Activated CD8-positive, alpha-beta memory T cell treated with anti-CD3 and anti-CD28 coated beads, Interleukin-2, amount 50 U/mL, for 4 hours (primary cell): Measurements from ENCODE around the gene OR8S1.
A peak's percentile ranks its signal among the peaks of the same experiment; 100 is the strongest.
"Not testable (repeated sequence)": the region's sequence is repeated elsewhere in the genome, so short reads cannot be mapped to it uniquely, and the experiment has no call there.

Experiments
- DNase-seq: peaks from one replicate; pipeline ENCODE4 v3.0.0-alpha.2; 2020

The OR8S1 gene, protein sequence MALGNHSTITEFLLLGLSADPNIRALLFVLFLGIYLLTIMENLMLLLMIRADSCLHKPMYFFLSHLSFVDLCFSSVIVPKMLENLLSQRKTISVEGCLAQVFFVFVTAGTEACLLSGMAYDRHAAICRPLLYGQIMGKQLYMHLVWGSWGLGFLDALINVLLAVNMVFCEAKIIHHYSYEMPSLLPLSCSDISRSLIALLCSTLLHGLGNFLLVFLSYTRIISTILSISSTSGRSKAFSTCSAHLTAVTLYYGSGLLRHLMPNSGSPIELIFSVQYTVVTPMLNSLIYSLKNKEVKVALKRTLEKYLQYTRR

DNA sequence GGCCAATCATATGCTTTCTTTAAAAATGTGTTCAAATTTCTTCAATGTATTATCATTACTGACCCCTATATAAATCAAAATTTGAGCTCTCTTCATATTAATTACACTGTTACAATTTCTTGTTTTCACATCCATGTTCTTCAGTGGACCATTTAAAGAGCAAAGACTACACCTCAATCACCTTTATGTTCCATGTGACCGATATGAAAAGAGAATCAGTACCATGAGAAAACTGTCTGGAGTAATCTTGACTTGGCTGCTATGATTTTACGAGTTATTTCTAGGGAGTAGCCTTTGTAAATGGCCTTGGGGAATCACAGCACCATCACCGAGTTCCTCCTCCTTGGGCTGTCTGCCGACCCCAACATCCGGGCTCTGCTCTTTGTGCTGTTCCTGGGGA, at the start of gene OR8S1:
OR8S1 (plus strand) TSS at position 301 of the 400 bp plus-strand sequence; CDS start at position 301, 0 bp downstream.
- no peak for DNase-seq

DNA sequence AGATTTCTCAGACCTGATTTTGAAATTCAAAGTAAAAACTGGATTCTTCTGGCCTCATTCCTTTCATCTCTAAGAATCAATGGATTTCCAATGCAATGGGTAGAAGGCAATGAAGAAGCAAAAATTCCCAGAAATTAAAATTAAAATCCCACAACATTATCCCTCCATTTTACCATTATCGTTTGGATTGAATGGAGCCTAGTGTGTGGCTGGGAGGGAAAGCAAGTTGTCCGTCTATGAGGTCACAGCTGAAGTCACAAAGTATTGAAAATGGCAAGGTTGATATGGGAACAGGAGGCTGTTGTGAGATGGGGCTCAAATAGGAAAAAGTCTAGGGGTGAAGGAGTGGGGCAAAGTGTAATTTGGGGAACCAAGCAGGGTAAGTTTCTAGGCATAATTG, 43.2 kb upstream of the OR8S1 start, which contains the start of gene C12orf54:
C12orf54 (plus strand) TSS at position 301 of the 400 bp plus-strand sequence. CDS start 799 bp downstream, outside the sequence.
- no peak for DNase-seq

DNA sequence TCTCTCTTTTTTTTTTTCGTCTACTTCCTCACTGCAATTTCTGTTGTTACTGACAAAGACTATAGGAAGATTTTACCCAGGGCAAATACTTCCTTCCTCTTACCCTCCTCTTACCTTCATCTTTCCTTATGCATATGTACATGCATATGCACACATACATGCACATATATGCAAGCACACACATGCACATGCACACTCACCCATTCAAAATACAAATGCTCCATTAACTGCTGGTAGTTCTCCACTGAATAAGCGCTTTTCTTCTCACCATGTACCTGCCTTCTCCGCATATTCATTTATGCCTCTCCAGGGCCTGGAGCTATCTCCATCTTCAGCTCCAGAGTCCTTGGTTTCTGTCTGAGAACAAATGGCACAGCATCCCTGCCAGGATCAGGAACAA, 42.5 kb upstream of the OR8S1 start:
- no peak for DNase-seq

DNA sequence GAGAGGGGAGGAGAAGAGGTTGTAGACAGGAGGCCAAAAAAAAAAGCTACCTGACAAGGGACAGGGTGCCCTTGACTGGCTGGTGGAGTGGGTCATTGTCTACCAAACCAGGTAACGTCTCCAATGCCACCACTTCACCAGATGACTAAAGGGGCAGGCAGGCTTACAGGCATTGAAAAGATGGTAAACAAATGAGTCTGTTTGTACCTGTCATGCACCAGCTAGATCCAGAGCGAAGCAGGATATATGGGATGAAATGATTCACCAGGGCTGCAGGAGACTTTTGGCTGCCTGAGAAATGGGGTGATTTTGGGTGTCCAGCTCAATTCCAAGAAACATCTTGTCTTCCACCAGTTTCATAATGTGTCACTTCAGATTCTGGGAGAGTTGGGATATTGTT, 39.2 kb upstream of the OR8S1 start:
- DNase-seq: no peak

DNA sequence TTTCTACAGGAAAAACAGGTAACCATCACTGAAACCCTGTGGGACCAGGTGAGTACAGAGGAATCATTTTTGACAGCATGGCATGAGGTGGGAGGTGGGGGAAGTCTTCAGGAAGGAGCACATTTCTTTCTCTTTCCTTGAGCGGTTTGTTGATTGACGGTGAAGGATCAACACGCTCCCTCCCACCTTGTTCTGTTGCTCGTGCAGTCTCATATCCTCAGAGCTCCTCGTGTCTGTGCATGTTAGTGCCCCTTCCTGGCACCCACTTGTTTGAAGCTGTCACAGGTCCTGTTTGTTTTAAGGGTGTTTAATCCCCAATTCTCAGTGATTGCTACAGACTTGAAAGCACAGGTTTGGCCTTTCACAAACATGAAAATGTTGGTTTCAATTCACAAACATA, 38.8 kb upstream of the OR8S1 start:
- DNase-seq: no peak

DNA sequence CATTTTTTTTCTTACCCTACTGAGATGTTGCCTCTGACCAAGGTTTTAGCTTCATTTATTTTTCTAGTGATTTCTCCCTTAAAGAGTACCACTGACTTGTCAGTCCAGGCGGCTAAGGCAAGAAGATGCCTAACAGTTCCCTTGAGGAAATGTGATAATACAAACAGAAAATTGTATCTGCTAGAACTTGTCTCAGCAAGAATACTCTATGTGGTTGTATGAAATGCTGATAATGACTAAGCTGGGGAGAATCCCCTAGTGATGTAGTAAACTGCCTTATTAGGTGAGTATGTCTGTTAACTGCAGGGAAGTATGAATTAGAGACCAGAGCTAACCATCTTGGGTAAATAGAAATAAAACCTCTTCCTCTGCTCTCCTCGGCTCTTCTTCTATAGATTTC, 36.4 kb upstream of the OR8S1 start:
- no peak for DNase-seq

DNA sequence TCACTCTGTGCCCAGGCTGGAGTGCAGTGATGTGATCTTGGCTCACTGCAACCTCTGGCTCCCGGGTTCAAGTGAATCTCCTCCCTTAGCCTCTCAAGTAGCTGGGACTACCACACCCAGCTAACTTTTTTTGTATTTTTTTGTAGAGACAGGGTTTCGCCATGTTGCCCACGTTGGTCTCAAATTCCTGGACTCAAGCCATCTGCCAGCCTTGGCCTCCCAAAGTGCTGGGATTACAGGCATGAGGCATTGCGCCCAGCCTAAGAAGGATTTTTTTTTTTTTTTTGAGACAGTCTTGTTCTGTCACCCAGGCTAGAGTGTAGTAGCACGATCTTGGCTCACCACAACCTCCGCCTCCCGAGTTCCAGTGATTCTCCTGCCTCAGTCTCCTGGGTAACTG, 36.0 kb upstream of the OR8S1 start:
- DNase-seq: not testable (repeated sequence)

DNA sequence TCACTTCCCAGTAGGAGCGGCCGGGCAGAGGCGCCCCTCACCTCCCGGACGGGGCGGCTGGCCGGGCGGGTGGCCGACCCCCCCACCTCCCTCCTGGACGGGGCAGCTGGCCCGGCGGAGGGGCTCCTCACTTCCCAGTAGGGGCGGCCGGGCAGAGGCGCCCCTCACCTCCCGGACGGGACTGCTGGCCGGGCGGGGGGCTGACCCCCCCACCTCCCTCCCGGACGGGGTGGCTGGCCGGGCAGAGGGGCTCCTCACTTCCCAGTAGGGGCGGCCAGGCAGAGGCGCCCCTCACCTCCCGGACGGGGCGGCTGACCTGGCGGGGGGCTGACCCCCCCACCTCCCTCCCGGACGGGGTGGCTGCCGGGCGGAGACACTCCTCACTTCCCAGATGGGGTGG, 25.2 kb upstream of the OR8S1 start:
- not testable (repeated sequence) for DNase-seq

DNA sequence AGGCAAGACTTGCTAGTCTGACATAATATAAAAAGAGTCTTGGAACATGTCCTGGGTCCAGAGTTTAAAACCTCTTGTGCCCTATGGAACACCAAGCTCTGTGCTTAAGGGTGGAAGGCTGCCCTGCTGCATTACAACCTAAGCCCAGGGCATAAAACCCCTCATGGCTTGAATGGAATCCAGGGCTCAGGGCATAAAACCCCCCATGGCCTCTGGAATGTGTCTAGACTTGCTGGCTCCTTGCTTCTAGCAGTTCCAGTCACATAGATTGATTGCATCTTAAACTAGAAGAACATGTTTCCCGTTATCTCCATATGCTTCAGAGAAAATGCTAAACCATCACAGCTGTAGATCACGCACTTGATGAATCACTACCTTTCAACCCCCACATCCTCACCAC, 18.6 kb upstream of the OR8S1 start:
- DNase-seq: not testable (repeated sequence)

DNA sequence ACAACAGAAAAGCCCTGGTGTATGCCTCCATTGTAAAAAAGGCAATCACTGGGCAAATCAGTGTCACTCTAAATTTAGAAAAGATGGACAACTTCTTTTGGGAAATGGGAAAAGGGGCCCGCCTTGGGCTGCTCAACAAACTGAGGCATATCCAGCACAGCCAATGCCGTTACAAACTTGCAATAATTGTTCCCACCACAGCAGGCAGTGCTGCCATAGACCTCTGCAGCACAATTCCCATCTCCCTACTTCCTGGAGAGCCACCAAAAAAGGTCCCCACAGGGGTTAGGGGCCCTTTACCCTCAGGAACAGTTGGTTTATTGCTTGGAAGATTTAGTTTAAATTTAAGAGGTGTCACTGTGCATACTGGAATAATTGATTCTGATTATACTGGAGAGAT, 16.4 kb upstream of the OR8S1 start:
- no peak for DNase-seq

DNA sequence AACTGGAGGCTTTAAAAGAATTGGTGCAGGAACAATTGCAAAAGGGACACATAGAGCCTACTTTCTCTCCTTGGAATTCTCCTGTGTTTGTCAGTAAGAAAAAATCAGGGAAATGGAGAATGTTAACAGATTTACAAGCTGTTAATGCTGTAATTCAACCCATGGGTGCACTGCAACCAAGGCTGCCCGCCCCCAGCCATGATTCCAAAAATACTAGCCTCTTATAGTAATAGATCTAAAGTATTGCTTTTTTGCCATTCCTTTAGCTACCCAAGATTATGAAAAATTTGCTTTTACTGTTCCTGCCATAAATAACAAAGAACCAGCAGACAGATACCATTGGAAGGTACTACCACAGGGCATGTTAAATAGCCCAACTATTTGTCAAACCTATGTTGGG, 15.3 kb upstream of the OR8S1 start:
- DNase-seq: no peak

DNA sequence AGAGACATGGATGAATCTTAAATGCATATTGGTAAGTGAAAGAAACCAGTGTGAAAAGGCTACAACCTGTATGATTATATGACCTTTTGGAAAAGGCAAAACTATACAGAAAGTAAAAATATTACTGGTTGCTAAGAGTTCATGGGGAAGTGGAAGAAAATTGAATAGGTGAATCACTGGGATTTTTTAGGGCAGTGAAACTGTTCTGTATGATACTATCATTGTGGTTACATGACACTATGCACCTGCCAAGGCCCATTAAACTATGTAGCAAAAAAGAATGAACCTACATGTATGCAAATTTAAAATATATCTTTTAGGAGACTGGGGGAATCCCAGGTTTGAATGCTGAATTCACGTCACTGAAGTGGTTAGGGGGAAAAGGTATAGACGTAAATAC, 12.6 kb upstream of the OR8S1 start:
- DNase-seq: no peak

DNA sequence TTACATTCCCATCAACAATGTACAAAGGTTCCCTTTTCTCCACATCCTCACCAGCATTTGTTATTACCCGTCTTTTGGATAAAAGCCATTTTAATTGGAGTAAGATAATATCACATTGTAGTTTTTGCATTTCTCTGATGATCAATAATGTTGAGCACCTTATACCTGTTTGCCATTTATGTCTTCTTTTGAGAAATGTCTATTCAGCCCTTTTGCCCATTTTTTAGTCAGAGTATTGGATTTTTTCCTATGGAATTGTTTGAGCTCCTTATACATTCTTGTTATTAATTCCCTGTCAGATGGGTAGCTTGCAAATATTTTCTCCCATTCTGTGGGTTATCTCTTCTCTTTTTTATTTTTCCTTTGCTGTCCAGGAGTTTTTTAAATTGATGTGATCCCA, 10.7 kb upstream of the OR8S1 start:
- DNase-seq: no peak

DNA sequence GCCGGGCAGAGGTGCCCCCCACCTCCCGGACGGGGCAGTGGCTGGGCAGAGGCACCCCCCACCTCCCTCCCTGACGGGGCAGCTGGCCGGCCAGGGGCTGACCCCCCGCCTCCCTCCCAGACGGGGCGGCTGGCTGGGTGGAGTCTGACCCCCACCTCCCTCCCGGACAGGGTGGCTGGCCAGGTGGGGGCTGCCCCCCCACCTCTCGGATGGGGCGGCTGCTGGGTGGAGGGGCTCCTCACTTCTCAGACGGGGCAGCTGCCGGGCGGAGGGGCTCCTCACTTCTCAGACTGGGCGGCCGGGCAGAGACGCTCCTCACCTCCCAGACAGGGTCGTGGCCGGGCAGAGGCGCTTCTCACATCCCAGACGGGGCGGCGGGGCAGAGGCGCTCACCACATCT, 5.1 kb upstream of the OR8S1 start:
- not testable (repeated sequence) for DNase-seq

DNA sequence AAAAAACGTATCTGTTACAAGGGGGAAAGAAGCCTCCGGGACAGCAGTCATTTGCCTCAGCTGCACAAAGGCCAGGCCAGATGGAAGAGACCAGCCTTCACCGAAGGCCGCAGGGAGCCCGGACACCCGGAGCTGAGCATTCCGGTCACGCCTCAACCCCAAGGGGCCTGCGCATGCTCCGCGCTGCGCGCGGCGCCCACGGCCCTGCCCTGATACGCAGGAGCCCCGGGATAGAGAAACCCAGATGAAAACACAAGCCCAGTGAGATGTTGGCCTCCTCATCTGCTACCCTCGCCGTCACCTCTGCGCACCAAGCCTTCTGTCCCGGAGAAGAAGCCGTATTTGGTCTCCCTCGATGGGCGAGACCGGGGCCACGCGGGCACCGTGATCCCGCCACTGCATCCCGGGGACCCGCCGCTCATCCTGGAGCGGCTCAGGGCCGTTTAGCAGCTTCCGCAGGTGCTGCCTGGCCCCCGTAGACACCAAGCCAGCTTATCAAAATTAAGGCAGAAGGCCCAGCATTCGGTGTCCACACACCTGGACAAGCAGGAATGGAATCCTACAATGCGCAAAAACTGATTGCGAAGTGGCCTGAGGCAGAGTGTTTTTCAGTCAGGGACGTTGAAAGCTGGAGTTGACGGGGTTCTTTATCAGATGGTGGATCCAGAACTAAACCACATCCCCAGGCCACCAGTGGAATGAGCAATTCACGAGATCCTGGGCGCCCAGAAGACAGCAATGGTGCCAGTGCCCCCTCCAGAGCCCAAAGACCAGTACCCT, 2.6 kb downstream of the OR8S1 start:
- DNase-seq: no peak

DNA sequence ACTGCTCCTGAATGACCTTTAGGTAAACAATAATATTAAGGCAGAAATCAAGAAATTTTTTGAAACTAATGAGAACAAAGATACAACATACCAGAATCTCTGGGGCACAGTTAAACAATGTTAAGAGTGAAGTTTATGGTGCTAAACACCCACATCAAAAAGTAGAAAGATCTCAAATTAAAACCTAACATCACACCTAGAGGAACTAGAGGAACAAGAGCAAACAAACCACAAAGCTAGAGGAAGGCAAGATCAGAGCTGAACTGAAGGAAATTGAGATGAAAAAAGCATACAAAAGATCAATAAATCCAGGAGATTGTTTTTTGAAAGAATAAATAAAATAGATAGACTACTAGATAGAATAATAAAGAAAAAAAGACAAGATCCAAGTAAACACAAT, 7.2 kb downstream of the OR8S1 start:
- no peak for DNase-seq

DNA sequence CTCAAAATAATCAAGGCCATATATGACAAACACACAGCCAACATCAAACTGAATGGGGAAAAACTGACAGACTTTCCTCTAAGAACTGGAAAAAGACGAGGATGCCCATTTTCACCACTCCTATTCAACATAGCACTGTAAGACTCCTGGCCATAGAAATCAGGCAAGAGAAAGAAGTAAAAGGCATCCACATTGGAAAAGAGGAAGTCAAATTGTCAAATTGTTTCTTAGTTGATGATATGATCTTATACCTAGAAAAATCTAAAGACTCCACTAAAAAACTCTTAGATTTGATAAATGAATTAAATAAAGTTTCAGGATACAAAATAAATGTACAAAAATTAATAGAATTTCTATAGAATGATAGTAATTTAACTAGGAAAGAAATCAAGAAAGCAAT, 11.2 kb downstream of the OR8S1 start:
- no peak for DNase-seq

DNA sequence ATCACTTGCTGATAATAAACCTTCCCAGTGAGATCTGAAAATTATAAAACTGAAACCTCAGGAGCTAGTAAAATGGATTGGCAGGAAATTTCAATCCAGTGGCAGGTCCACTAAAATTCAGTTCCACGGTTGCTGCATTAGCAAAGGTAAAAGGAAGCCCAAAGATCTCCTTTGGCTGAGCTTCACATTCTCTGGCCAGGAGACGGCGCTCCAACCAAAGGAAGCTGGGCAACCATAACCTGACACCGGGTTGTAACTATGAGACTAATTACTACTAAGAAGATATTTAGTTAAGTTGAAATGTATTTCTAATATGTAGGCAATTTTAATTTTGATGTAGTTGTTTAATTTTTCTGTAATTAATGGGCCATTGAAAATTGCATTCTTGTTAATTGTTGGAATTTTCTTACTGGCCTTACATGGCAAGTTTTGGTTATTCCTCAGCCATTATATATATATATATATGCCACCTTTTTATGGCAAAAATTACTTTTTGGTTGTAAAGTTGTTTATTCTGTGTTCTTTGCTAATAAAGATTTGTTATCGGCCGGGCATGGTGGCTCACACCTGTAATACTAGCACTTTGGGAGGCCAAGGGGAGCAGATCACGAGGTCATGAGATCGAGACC, 17.0 kb downstream of the OR8S1 start:
- peak; percentile 32 for DNase-seq

DNA sequence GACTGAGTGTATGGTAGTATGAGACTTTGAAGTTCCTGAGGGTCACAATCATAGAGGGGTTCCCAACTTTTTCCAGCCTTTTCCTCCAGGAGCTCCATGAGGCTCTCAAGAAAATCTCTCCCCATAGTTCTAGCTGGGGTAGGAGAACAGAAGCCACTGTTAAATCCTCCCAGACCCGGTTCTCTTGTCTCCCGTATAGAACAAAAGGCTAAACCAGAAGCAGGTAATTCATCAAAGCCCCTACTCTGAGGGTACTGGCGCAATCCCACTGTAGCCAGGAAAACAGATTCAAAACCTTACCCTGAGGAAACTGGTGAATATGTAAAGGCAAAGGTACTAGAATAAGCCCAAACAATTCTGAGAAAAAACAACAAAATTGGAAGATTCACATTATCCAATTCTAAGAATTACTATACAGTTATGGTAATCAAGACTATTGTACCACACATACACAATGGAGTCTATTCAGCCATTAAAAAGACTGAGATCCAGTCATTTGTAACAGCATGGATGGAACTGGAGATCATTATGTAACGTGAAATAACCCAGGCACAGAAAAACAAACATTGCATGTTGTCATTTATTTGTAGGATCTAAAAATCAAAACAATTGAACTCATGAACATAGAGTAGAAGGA, 20.5 kb downstream of the OR8S1 start:
- no peak for DNase-seq

DNA sequence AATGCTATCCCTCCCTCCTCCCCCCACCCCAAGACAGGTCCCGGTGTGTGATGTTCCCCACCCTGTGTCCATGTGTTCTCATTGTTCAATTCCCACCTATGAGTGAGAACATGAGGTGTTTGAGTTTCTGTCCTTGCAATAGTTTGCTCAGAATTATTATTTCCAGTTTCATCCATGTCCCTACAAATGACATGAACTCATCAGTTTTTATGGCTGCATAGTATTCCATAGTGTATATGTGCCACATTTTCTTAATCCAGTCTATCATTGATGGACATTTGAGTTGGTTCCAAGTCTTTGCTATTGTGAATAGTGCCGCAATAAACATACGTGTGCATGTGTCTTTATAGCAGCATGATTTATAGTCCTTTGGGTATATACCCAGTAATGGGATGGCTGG, 21.6 kb downstream of the OR8S1 start:
- DNase-seq: not testable (repeated sequence)

DNA sequence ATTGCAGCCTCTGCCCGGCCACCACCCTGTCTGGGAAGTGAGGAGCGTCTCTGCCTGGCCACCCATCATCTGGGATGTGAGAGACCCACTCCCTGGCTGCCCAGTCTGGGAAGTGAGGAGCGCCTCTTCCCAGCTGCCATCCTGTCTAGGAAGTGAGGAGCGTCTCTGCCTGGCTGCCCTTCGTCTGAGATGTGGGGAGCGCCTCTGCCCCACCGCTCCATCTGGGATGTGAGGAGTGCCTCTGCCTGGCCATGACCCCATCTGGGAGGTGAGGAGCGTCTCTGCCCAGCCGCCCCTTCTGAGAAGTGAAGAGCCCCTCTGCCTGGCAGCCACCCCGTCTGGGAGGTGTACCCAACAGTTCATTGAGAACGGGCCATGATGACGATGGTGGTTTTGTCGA, 26.2 kb downstream of the OR8S1 start:
- DNase-seq: not testable (repeated sequence)

DNA sequence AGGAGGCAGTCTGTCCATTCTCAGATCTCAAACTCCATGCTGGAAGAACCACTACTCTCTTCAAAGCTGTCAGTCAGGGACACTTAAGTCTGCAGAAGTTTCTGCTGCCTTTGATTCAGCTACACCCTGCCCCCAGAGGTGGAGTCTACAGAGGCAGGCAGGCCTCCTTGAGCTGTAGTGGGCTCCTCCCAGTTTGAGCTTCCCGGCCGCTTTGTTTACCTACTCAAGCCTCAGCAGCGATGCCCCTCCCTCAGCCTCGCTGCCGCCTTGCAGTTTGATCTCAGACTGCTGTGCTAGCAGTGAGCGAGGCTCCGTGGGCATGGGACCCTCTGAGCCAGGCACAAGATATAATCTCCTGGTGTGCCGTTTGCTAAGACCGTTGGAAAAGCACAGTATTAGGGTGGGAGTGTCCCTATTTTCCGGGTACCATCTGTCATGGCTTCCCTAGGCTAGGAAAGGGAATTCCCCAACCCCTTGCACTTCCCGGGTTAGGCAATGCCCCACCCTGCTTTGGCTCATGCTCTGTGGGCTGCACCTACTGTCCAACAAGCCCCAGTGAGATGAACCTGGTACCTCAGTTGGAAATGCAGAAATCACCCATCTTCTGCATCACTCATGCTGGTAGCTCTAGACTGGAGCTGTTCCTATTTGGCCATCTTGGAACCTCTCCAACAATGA, 28.4 kb downstream of the OR8S1 start:
- DNase-seq: not testable (repeated sequence)

DNA sequence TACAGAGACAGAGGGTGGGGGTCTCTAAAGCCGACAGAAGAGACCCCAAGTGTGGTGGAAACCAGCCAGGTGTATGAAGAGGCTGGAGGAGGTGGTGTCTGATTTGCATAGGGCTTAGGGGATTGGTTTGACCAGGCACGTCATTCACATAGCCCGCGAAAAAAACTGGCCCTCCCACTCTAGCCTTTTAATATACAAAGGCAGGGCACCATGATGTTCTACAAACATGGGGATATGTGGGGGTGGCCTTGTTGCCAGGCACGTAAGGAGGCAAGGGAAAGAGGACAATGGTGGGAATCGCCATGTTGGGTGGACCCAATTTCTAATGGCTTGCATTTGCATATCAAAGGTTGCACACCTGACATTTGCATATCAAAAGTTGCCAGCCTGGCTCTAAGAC, 31.2 kb downstream of the OR8S1 start:
- no peak for DNase-seq
